HL-60 (cell line): ENCODE measurements around the gene CSNK1G2.

ENCODE experiments used
- DNase-seq, 2 experiments: peaks; one replicate each; pipeline ENCODE4 v3.0.0-alpha.2; 2010 to 2020; ENCODE audit warnings: low read depth in 1 of 2, low spot score in 1 of 2
- H3K27ac ChIP-seq: fragments of 250-450 bp; sonication (Bioruptor Pico); replicated peaks from 2 replicates; pipeline ENCODE4 v1.5.1; 2020; ENCODE audit warnings: mild to moderate bottlenecking, moderate library complexity
- H3K27me3 ChIP-seq: fragments of 250-450 bp; sonication (Bioruptor Pico); 2 replicates; pipeline ENCODE4 v1.5.1; 2021; ENCODE audit warnings: mild to moderate bottlenecking, moderate library complexity; ENCODE audit not compliant: insufficient read depth, poor library complexity, severe bottlenecking
- H3K4me3 ChIP-seq: replicated peaks from 2 replicates; pipeline ENCODE4 v1.5.1; 2011; ENCODE audit warnings: mild to moderate bottlenecking, control low read depth, low read length; ENCODE audit not compliant: insufficient read depth
- GABPA ChIP-seq: IDR thresholded peaks from 2 replicates; pipeline ENCODE4 v1.6.1; 2012; ENCODE audit warnings: low read depth
- POLR2AphosphoS5 ChIP-seq: IDR thresholded peaks from 2 replicates; pipeline ENCODE4 v1.6.1; 2012; ENCODE audit warnings: low read depth
- REST ChIP-seq: IDR thresholded peaks from 2 replicates; pipeline ENCODE4 v1.6.1; 2012; ENCODE audit warnings: low read depth; ENCODE audit not compliant: insufficient replicate concordance
- SPI1 ChIP-seq: IDR thresholded peaks from 2 replicates; pipeline ENCODE4 v1.6.1; 2012; ENCODE audit warnings: low read depth, mild to moderate bottlenecking, borderline replicate concordance
- TF ChIP-seq, protein P1 (sequence below): IDR thresholded peaks from one replicate; pipeline ENCODE4 v1.5.1; 2011; ENCODE audit warnings: low read length, control low read depth, inconsistent platforms; ENCODE audit not compliant: insufficient read depth

The CSNK1G2 gene

GRCh38 chr19:1933244-1933643 is 7.7 kb upstream of the CSNK1G2 start:
- TF ChIP-seq SPI1 (peak; percentile 9; the same call in 1 of the 2 replicates), REST (no peak)
- Histone ChIP-seq H3K4me3 (no peak overlapping the region), H3K27me3 (no peaks in the 10 kb centered on the region), H3K27ac (no peak overlapping the region)
- peak in 1 of 2 experiments; percentile 14 for DNase-seq

- Histone ChIP-seq H3K27ac (no peak overlapping the region), H3K27me3 (no peaks in the 10 kb centered on the region), H3K4me3 (no peak overlapping the region)
- TF ChIP-seq, protein P1, sequence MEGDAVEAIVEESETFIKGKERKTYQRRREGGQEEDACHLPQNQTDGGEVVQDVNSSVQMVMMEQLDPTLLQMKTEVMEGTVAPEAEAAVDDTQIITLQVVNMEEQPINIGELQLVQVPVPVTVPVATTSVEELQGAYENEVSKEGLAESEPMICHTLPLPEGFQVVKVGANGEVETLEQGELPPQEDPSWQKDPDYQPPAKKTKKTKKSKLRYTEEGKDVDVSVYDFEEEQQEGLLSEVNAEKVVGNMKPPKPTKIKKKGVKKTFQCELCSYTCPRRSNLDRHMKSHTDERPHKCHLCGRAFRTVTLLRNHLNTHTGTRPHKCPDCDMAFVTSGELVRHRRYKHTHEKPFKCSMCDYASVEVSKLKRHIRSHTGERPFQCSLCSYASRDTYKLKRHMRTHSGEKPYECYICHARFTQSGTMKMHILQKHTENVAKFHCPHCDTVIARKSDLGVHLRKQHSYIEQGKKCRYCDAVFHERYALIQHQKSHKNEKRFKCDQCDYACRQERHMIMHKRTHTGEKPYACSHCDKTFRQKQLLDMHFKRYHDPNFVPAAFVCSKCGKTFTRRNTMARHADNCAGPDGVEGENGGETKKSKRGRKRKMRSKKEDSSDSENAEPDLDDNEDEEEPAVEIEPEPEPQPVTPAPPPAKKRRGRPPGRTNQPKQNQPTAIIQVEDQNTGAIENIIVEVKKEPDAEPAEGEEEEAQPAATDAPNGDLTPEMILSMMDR, result no peak
- TF ChIP-seq REST (no peak), GABPA (no peak), POLR2AphosphoS5 (no peak), SPI1 (no peak)
- no peak for DNase-seq
Measured at GRCh38 chr19:1933942-1934341, 7.0 kb upstream of the CSNK1G2 start.

GRCh38 chr19:1935484-1936208 is 5.3 kb upstream of the CSNK1G2 start:
- Histone ChIP-seq H3K27me3 (no peaks in the 10 kb centered on the region), H3K4me3 (no peak overlapping the region), H3K27ac (no peak overlapping the region)
- DNase-seq, result peak; percentile 83 to 88
- TF ChIP-seq GABPA (no peak), SPI1 (no peak), POLR2AphosphoS5 (0 out of 2 replicates have a peak, but pooled peaks have one; percentile 38)
- TF ChIP-seq, protein P1, result no peak

- Histone ChIP-seq H3K27me3 (no peaks in the 10 kb centered on the region), H3K4me3 (no peak overlapping the region), H3K27ac (no peak overlapping the region)
- DNase-seq, result no peak
- TF ChIP-seq GABPA, result no peak
- no peak for TF ChIP-seq SPI1
- no peak for TF ChIP-seq REST
- TF ChIP-seq, protein P1, result no peak
- TF ChIP-seq POLR2AphosphoS5, result no peak
Measured at GRCh38 chr19:1936430-1936829, 4.5 kb upstream of the CSNK1G2 start.
